Measurements from ENCODE around the gene PADI3.

DNA sequence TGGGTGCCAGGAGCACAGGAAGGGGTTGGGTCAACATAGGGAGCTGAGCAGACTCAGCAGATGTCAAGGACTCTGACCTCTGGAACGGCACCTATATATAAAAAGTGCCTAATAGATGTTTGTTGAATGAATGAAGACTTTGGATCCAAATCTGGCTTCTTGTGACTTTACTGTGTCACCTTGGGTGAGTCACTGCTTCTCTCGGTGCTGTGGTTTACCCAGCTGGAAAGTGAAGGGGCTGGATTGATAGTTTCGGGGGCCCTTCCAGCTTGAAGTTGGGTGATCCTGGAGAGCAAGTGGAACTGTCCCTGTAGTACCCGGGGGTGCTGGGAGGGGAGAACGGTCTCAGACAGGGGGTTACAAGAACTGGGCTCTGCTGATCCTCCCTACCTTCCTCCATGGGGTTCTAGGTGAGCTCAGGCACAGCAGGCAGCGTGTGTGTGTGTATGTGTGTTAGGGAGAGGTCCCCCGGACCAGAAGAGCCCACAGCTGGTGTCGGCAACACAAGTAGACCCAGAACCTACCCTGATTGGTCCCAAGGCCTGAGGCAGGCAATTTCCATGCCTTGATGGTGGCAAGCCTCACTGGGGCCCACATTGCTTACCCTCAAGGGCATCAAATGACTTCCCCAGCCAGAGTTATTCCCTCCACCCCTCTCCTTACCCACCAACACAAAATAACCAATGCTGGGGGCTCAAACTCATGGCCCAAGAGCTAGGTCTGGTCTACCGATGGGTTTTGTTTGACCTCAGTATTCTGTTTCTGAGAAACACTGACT lies 49.4 kb upstream of the PADI3 start:
- TF ChIP-seq CTCF (IDR thresholded peaks at IDR 0.05), result no peak
- no peak for TF ChIP-seq POLR2A (IDR thresholded peaks at IDR 0.05)

Measured in body of pancreas (tissue), 4 donors.